Loucy (cell line): Measurements from ENCODE around the gene MCM5.

ENCODE experiments used
- CTCF ChIP-seq: fragments of 200-600 bp; sonication (generic); conservative IDR thresholded peaks from 2 replicates; pipeline ENCODE4 v1.5.1; 2014; ENCODE audit warnings: mild to moderate bottlenecking, antibody characterized with exemption, low read length
- EZH2phosphoT487 ChIP-seq: fragments of 200-600 bp; IDR thresholded peaks from 2 replicates; pipeline ENCODE4 v1.6.1; 2018; ENCODE audit warnings: antibody characterized with exemption, mild to moderate bottlenecking, moderate library complexity, borderline replicate concordance

- TF ChIP-seq CTCF (no peak), EZH2phosphoT487 (no peak)
Measured at GRCh38 chr22:35383679-35384071, 16.3 kb upstream of the MCM5 start.
